C4-2B (cell line): ENCODE measurements around the gene LITAF.

Experiments
- CTCF ChIP-seq: fragments of 450-650 bp; conservative IDR thresholded peaks from 2 replicates; pipeline ENCODE4 v1.5.1; 2017; ENCODE audit warnings: mild to moderate bottlenecking
- ZFX ChIP-seq: fragments of 450-650 bp; IDR thresholded peaks from 2 replicates; pipeline ENCODE4 v1.6.1; 2017

GRCh38 chr16:11503566-11503965 is 83.2 kb downstream of the LITAF start:
- TF ChIP-seq CTCF (no peak), ZFX (no peak)
